ENCODE data around the gene DIS3L2.
"Not testable (repeated sequence)": the region's sequence is repeated elsewhere in the genome, so short reads cannot be mapped to it uniquely, and the experiment has no call there.

DIS3L2 gene

GRCh38 chr2:232009639-232010274, 48.2 kb downstream of the DIS3L2 start:
- no peak for DNase-seq (ENCODE audit: low read depth in 2 of 2)

- DNase-seq (ENCODE audit: low read depth in 2 of 2): no peak
These were observed 52.3 kb downstream of the DIS3L2 start for GRCh38 chr2:232013701-232014353.

- DNase-seq (ENCODE audit: low read depth in 2 of 2): no peak
These were observed 53.2 kb downstream of the DIS3L2 start for GRCh38 chr2:232014681-232015080.

GRCh38 chr2:232018181-232018580, 56.7 kb downstream of the DIS3L2 start:
- DNase-seq (ENCODE audit: low read depth in 2 of 2): no peak

GRCh38 chr2:232022718-232023117, 61.2 kb downstream of the DIS3L2 start:
- DNase-seq (ENCODE audit: low read depth in 2 of 2): no peak

- DNase-seq (ENCODE audit: low read depth in 2 of 2): no peak
These were observed 61.9 kb downstream of the DIS3L2 start for GRCh38 chr2:232023426-232023825.

- DNase-seq (ENCODE audit: low read depth in 2 of 2): no peak
These were observed 62.9 kb downstream of the DIS3L2 start for GRCh38 chr2:232024457-232024856.

- DNase-seq (ENCODE audit: low read depth in 2 of 2): no peak
These were observed 65.4 kb downstream of the DIS3L2 start for GRCh38 chr2:232026910-232027309.

- DNase-seq (ENCODE audit: low read depth in 2 of 2): no peak
These were observed 66.0 kb downstream of the DIS3L2 start for GRCh38 chr2:232027530-232027929.

- no peak for DNase-seq (ENCODE audit: low read depth in 2 of 2)
These were observed 66.6 kb downstream of the DIS3L2 start for GRCh38 chr2:232028071-232028470.

- no peak for DNase-seq (ENCODE audit: low read depth in 2 of 2)
These were observed 67.1 kb downstream of the DIS3L2 start for GRCh38 chr2:232028631-232029030.

GRCh38 chr2:232029346-232029745, 67.8 kb downstream of the DIS3L2 start:
- no peak for DNase-seq (ENCODE audit: low read depth in 2 of 2)

- DNase-seq (ENCODE audit: low read depth in 2 of 2): no peak
These were observed 68.7 kb downstream of the DIS3L2 start for GRCh38 chr2:232030229-232030628.

- DNase-seq (ENCODE audit: low read depth in 2 of 2): not testable (repeated sequence)
These were observed 73.8 kb downstream of the DIS3L2 start for GRCh38 chr2:232035292-232035691.

- DNase-seq (ENCODE audit: low read depth in 2 of 2): not testable (repeated sequence)
These were observed 75.4 kb downstream of the DIS3L2 start for GRCh38 chr2:232036876-232037275.

- no peak for DNase-seq (ENCODE audit: low read depth in 2 of 2)
These were observed 76.9 kb downstream of the DIS3L2 start for GRCh38 chr2:232038251-232038880.

- DNase-seq (ENCODE audit: low read depth in 2 of 2): no peak
These were observed 77.5 kb downstream of the DIS3L2 start for GRCh38 chr2:232038881-232039485.

GRCh38 chr2:232042911-232043574, 81.5 kb downstream of the DIS3L2 start:
- DNase-seq (ENCODE audit: low read depth in 2 of 2): no peak

GRCh38 chr2:232043966-232044365, 82.5 kb downstream of the DIS3L2 start:
- DNase-seq (ENCODE audit: low read depth in 2 of 2): no peak

- no peak for DNase-seq (ENCODE audit: low read depth in 2 of 2)
These were observed 87.8 kb downstream of the DIS3L2 start for GRCh38 chr2:232049350-232049749.

- no peak for DNase-seq (ENCODE audit: low read depth in 2 of 2)
These were observed 91.1 kb downstream of the DIS3L2 start for GRCh38 chr2:232052591-232052990.

- no peak for DNase-seq (ENCODE audit: low read depth in 2 of 2)
These were observed 92.3 kb downstream of the DIS3L2 start for GRCh38 chr2:232053777-232054176.

Data from stimulated activated CD8-positive, alpha-beta memory T cell treated with anti-CD3 and anti-CD28 coated beads, Interleukin-7, amount 100 ng/mL, for 4 hours (primary cell).